Hepatocyte (in vitro differentiated cells): ENCODE measurements around the gene LAMP1.

ENCODE experiments used
- CTCF ChIP-seq: fragments of 200-600 bp; sonication (generic); IDR thresholded peaks from 2 replicates; pipeline ENCODE4 v1.5.1; 2016; ENCODE audit warnings: antibody characterized with exemption, mild to moderate bottlenecking; ENCODE audit not compliant: poor library complexity
- EZH2 ChIP-seq: fragments of 200-600 bp; sonication (generic); IDR thresholded peaks from 2 replicates; pipeline ENCODE4 v1.6.1; 2016; ENCODE audit warnings: antibody characterized with exemption, mild to moderate bottlenecking, borderline replicate concordance
- EZH2phosphoT487 ChIP-seq: fragments of 200-600 bp; sonication (generic); IDR thresholded peaks from one replicate; pipeline ENCODE4 v1.6.1; 2018; ENCODE audit warnings: antibody characterized with exemption, mild to moderate bottlenecking, low read depth, moderate library complexity; ENCODE audit not compliant: unreplicated experiment, severe bottlenecking

GRCh38 chr13:113288880-113289279 lies 8.2 kb upstream of the LAMP1 start:
- TF ChIP-seq CTCF = no peak
- TF ChIP-seq EZH2 = no peak
- TF ChIP-seq EZH2phosphoT487 = no peak
